GM18867 (cell line): Measurements from ENCODE around the gene ZNF26.
"Not testable (repeated sequence)": the region's sequence is repeated elsewhere in the genome, so short reads cannot be mapped to it uniquely, and the experiment has no call there.

ENCODE experiments used
- ATAC-seq: cut with Tn5 transposase; IDR thresholded peaks from one replicate; pipeline ENCODE4 v1.9.1; 2021; ENCODE audit warnings: mild to moderate bottlenecking, moderate library complexity; ENCODE audit not compliant: unreplicated experiment

ZNF26 gene

GRCh38 chr12:132986001-132986884, at the start of gene ZNF26:
Gene ZNF26, plus strand, starts transcription at chr12:132986367. Its CDS starts 474 bp downstream, at chr12:132986841.
- ATAC-seq = peak; percentile 94

GRCh38 chr12:132936921-132937320, 49.2 kb upstream of the ZNF26 start:
- ATAC-seq = not testable (repeated sequence)

GRCh38 chr12:132937476-132937875, 48.7 kb upstream of the ZNF26 start:
- no peak for ATAC-seq

GRCh38 chr12:132938807-132939206, 47.4 kb upstream of the ZNF26 start:
- not testable (repeated sequence) for ATAC-seq

GRCh38 chr12:132940071-132940719, 46.0 kb upstream of the ZNF26 start:
- ATAC-seq = no peak

- no peak for ATAC-seq
Measured at GRCh38 chr12:132941336-132941954, 44.7 kb upstream of the ZNF26 start.

GRCh38 chr12:132942611-132943010, 43.6 kb upstream of the ZNF26 start:
- ATAC-seq = no peak

GRCh38 chr12:132945806-132946205, 40.4 kb upstream of the ZNF26 start:
- no peak for ATAC-seq

- no peak for ATAC-seq
Measured at GRCh38 chr12:132946246-132946820, 39.8 kb upstream of the ZNF26 start.

- no peak for ATAC-seq
Measured at GRCh38 chr12:132948146-132949066, 37.8 kb upstream of the ZNF26 start.

GRCh38 chr12:132949936-132950837, 36.0 kb upstream of the ZNF26 start:
- no peak for ATAC-seq

GRCh38 chr12:132950844-132951535, 35.2 kb upstream of the ZNF26 start:
- ATAC-seq = no peak

GRCh38 chr12:132951649-132952048, 34.5 kb upstream of the ZNF26 start:
- ATAC-seq = no peak

GRCh38 chr12:132952371-132953162, 33.6 kb upstream of the ZNF26 start:
- no peak for ATAC-seq

GRCh38 chr12:132953163-132953425, 33.1 kb upstream of the ZNF26 start:
- ATAC-seq = no peak

GRCh38 chr12:132953771-132954170, 32.4 kb upstream of the ZNF26 start:
- ATAC-seq = no peak

- ATAC-seq = no peak
Measured at GRCh38 chr12:132954471-132955048, 31.6 kb upstream of the ZNF26 start.
